GM12873 (cell line): Measurements from ENCODE around the gene GPR26.

Experiments used
- TF ChIP-seq, protein P1 (sequence below): IDR thresholded peaks from 2 replicates; pipeline ENCODE4 v1.5.1; 2012; ENCODE audit warnings: low read depth, mild to moderate bottlenecking, moderate library complexity, low read length, control low read depth; ENCODE audit not compliant: insufficient read depth; ENCODE audit errors: missing control alignments

Gene GPR26, protein sequence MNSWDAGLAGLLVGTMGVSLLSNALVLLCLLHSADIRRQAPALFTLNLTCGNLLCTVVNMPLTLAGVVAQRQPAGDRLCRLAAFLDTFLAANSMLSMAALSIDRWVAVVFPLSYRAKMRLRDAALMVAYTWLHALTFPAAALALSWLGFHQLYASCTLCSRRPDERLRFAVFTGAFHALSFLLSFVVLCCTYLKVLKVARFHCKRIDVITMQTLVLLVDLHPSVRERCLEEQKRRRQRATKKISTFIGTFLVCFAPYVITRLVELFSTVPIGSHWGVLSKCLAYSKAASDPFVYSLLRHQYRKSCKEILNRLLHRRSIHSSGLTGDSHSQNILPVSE

DNA sequence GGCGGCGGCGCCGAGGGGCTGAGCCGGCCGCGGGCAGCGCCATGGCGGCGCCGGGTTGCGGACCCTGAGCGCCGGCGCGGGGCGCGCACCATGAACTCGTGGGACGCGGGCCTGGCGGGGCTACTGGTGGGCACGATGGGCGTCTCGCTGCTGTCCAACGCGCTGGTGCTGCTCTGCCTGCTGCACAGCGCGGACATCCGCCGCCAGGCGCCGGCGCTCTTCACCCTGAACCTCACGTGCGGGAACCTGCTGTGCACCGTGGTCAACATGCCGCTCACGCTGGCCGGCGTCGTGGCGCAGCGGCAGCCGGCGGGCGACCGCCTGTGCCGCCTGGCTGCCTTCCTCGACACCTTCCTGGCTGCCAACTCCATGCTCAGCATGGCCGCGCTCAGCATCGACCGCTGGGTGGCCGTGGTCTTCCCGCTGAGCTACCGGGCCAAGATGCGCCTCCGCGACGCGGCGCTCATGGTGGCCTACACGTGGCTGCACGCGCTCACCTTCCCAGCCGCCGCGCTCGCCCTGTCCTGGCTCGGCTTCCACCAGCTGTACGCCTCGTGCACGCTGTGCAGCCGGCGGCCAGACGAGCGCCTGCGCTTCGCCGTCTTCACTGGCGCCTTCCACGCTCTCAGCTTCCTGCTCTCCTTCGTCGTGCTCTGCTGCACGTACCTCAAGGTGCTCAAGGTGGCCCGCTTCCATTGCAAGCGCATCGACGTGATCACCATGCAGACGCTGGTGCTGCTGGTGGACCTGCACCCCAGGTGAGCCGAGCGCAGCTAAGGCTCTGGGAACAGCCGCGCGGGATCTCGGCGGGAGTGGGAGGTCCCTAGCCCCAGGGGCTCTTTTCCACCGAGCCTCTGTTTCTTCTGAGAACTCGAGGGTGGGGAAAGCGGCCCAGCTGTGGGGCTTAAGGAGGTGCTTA is at the start of gene GPR26:
Gene GPR26 (plus strand): TSS at position 38 of the 919 bp plus-strand sequence. CDS start 53 bp downstream, at position 91.
- TF ChIP-seq, protein P1, sequence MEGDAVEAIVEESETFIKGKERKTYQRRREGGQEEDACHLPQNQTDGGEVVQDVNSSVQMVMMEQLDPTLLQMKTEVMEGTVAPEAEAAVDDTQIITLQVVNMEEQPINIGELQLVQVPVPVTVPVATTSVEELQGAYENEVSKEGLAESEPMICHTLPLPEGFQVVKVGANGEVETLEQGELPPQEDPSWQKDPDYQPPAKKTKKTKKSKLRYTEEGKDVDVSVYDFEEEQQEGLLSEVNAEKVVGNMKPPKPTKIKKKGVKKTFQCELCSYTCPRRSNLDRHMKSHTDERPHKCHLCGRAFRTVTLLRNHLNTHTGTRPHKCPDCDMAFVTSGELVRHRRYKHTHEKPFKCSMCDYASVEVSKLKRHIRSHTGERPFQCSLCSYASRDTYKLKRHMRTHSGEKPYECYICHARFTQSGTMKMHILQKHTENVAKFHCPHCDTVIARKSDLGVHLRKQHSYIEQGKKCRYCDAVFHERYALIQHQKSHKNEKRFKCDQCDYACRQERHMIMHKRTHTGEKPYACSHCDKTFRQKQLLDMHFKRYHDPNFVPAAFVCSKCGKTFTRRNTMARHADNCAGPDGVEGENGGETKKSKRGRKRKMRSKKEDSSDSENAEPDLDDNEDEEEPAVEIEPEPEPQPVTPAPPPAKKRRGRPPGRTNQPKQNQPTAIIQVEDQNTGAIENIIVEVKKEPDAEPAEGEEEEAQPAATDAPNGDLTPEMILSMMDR = no peak

DNA sequence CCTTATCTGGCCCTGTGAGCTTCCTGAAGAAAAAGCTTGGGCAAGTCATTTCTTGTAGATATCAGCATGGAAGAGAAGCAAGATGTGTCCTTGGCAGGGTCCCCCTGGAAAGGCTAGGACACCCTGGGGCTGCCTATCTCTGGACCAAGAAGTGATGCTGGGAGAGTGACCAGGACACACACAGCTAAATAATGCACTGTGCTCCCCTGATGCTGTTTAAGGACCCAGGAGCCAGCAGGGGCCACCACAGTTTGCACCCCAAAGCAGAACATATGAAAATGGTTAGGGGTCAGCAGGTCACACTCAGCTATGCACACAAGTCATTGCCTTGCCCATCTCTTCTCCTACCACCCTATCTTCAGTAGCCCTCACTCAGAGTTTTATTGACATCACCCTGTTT is 47.9 kb upstream of the GPR26 start:
- TF ChIP-seq, protein P1 = no peak

DNA sequence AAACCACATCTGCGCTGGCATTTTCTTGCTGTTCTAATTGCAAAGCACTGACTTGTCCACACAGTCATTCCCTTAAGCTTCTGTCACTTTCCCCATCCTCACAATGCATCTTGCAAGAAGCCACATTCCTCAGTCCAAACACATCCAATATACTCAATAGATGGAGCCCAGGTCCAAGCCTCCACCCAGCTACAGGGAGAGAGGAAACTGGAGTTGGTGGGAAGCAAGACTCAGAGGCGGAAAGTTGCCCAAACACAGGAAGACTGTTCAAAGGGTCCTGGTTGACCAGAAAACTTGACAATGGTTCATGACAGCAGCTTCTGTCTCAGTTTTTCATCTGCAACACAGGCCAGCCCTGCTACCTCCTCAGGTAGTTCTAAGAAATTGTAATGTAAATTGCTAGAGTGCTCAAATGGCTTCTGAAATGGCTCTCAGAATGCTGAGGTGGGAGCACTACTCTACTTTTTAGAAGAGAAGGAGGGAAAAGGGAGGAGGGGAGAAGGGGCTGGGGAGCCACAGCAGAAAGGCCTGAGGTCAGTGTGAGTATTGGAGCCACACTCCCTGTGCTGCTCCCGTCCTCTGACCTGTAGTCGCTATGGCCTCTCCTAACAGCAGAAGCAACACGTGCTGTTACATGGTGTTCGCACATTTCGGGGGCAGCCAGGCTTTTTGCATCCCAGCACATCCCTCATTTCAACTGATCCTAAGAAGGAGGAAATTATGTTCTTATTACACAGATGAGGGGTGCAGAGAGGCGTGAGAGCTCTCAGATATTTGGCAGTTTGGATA is 46.9 kb upstream of the GPR26 start:
- TF ChIP-seq, protein P1 = no peak

DNA sequence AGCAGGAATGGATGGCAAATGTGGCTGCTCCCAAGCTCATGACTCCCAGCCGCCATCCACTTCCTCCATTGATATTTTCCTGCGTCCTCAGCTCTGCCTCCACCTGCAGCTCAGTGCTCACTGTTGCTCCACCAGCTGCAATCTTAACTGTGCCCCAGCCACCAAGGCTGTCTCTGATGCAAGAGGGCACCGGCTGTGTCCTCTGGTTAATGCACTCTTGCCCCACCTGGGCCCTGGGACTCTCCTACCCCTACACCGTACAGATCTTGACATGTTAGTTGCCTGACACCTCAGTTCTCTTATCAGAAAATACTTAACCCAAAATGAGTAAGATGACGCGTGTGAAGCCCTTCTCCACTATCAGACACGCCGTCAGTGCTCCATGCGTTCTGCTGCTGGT is 45.5 kb upstream of the GPR26 start:
- TF ChIP-seq, protein P1 = no peak

DNA sequence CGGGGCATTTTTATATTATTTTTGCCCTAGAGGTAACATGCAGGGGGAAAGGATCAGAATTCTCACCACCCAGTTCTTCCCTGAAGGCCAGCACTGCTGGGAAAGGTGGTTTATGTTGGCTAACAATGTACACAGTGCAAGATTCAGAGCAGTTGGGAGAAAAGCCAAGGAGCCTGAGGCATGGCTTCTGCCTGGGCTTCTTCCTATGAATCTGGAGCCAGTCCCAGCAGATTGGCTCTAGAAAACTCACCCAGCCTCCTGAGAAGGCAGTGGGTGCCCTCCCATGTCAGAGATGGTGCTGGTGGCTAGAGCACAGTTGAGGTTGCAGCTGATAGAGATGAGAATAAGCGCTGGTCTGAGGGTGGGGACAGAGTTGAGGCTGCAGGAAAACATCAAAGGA is 44.7 kb upstream of the GPR26 start:
- TF ChIP-seq, protein P1 = no peak

DNA sequence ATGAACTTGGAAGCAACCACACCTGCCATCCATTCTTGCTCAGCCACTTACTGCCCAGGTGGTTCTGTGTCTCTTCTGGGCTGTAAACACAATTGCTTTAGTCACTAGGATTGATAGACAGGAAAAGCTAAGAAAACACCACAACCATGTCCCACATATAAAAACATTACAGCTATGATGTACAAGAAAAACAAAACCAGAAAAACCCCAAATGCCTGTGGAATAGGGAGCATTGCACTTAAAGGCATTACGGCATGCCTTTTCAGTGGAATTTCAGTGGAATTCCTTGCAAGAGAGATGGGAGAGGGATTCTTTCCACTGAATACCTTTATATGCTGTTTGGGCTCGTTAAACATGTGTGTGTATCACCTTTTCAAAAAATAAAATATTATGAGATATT is 44.2 kb upstream of the GPR26 start:
- TF ChIP-seq, protein P1 = no peak
